B cell (primary cell): ENCODE data around the gene HTRA3. TPM values are rescaled to one million over a fixed set of nuclear protein-coding genes. Genes with fewer than 3 reads are reported as not detected.

Experiments used
- ATAC-seq: fragments of 200-7000 bp; cut with Tn5 transposase; one replicate; pipeline ENCODE4 v1.10.0; 2021; ENCODE audit warnings: low read depth, mild to moderate bottlenecking, moderate number of reproducible peaks, moderate library complexity
- CTCF ChIA-PET: fragments of 350-600 bp; sonication (Branson Sonifier 250); formaldehyde crosslinking; loops from one replicate; lab custom pipeline; 2021; ENCODE audit warnings: antibody characterized with exemption, inconsistent platforms; lab: Charles Lee
- POLR2A ChIA-PET: fragments of 350-600 bp; sonication (Branson Sonifier 250); formaldehyde crosslinking; loops from one replicate; lab custom pipeline; 2021; ENCODE audit warnings: antibody characterized with exemption; lab: Charles Lee
- DNase-seq: peaks from one replicate; pipeline ENCODE4 v3.0.0; 2013
- H2AFZ ChIP-seq: 2 replicates; pipeline ENCODE4 v1.6.1; 2012; ENCODE audit warnings: mild to moderate bottlenecking, low read depth, low read length; ENCODE audit not compliant: insufficient read depth, poor library complexity, severe bottlenecking
- H3K27ac ChIP-seq, 2 donors: 1 replicate in 1 of 2; 2 replicates in 1 of 2; pipeline ENCODE4 v1.5.1; 2012 to 2013; ENCODE audit warnings: low read length in 2 of 2, mild to moderate bottlenecking in 2 of 2, moderate library complexity in 1 of 2
- H3K27me3 ChIP-seq, 4 experiments: fragments of 200-600 bp in 1 of 4; sonication (generic) in 1 of 4; replicated peaks in 1 of 4; 1 replicate in 2 of 4; 2 replicates in 2 of 4; pipeline versions ENCODE4 v1.6.1 to v1.7.0; 2013 to 2016; ENCODE audit warnings: low read length in 3 of 4, mild to moderate bottlenecking in 2 of 4, mixed read lengths in 1 of 4, moderate library complexity in 1 of 4; ENCODE audit not compliant: insufficient read depth in 4 of 4, control insufficient read depth in 3 of 4; ENCODE audit errors: control extremely low read depth in 1 of 4
- H3K36me3 ChIP-seq, 2 experiments: replicated peaks in 1 of 2; 1 replicate in 1 of 2; 2 replicates in 1 of 2; pipeline versions ENCODE4 v1.6.1 to v1.7.1; 2013; ENCODE audit warnings: low read length in 1 of 2; ENCODE audit not compliant: insufficient read depth in 2 of 2, control insufficient read depth in 1 of 2; ENCODE audit errors: control extremely low read depth in 1 of 2, extremely low read depth in 1 of 2
- H3K4me1 ChIP-seq, 2 donors: fragments of 200-600 bp in 1 of 2; sonication (generic) in 1 of 2; 1 replicate in 1 of 2; 2 replicates in 1 of 2; pipeline versions ENCODE4 v1.5.1 to v1.6.1; 2013 to 2017; ENCODE audit warnings: low read length in 2 of 2; ENCODE audit not compliant: control insufficient read depth in 2 of 2, insufficient read depth in 2 of 2
- H3K4me2 ChIP-seq: replicated peaks from 2 replicates; pipeline ENCODE3; 2012; ENCODE audit warnings: mild to moderate bottlenecking, low read depth, low read length; ENCODE audit not compliant: poor library complexity, severe bottlenecking
- H3K4me3 ChIP-seq, 5 experiments: fragments of 200-600 bp in 1 of 5; sonication (generic) in 1 of 5; 1 replicate in 3 of 5; 2 replicates in 2 of 5; pipeline versions ENCODE4 v1.5.1 to v1.7.0; 2011 to 2016; ENCODE audit warnings: low read length in 4 of 5, mild to moderate bottlenecking in 4 of 5, low read depth in 2 of 5, control low read depth in 1 of 5, moderate library complexity in 1 of 5; ENCODE audit not compliant: insufficient read depth in 1 of 5; ENCODE audit errors: control extremely low read depth in 1 of 5, extremely low read depth in 1 of 5
- H3K79me2 ChIP-seq: fragments of 200-600 bp; sonication (generic); one replicate; pipeline ENCODE4 v1.6.0; 2016; ENCODE audit warnings: low read length; ENCODE audit not compliant: control insufficient read depth, insufficient read depth
- H3K9ac ChIP-seq: fragments of 200-600 bp; sonication (generic); 2 replicates; pipeline ENCODE4 v1.6.1; 2017; ENCODE audit warnings: mild to moderate bottlenecking, low read length, moderate library complexity
- H3K9me3 ChIP-seq, 3 donors: one replicate each; pipeline versions ENCODE4 v1.6.1 to v1.7.1; 2013; ENCODE audit warnings: low read length in 2 of 3; ENCODE audit not compliant: control insufficient read depth in 2 of 3, insufficient read depth in 1 of 3; ENCODE audit errors: control extremely low read depth in 1 of 3
- H4K20me1 ChIP-seq: 2 replicates; pipeline ENCODE4 v1.6.0; 2012; ENCODE audit warnings: mild to moderate bottlenecking, low read length; ENCODE audit not compliant: insufficient read depth, control insufficient read depth, poor library complexity, severe bottlenecking
- H3K27ac Mint-ChIP-seq: one replicate; pipeline ENCODE4 v1.8.0; 2021; ENCODE audit warnings: mixed read lengths
- H3K27me3 Mint-ChIP-seq: one replicate; pipeline ENCODE4 v1.8.0; 2021; ENCODE audit warnings: mixed read lengths
- H3K4me1 Mint-ChIP-seq: one replicate; pipeline ENCODE4 v1.8.0; 2021; ENCODE audit warnings: mixed read lengths
- H3K4me3 Mint-ChIP-seq: one replicate; pipeline ENCODE4 v1.8.0; 2021; ENCODE audit warnings: mixed read lengths
- H3K9me3 Mint-ChIP-seq: one replicate; pipeline ENCODE4 v1.8.0; 2022; ENCODE audit warnings: mixed read lengths; ENCODE audit not compliant: insufficient read depth
- EZH2 ChIP-seq: IDR thresholded peaks from 2 replicates; pipeline ENCODE4 v1.6.1; 2012; ENCODE audit warnings: borderline replicate concordance, low read depth, mild to moderate bottlenecking, moderate library complexity, low read length; ENCODE audit not compliant: insufficient read depth, poor library complexity, severe bottlenecking
- WGBS: methylation state at CpG from one replicate; pipeline ENCODE4 v1.1.5; 2013; ENCODE audit warnings: missing lambda C conversion rate; ENCODE audit not compliant: insufficient coverage; 5-methylcytosine and 5-hydroxymethylcytosine counted together
- intact Hi-C: fragments of 100-400 bp; cut with micrococcal nuclease; formaldehyde crosslinking; loops from one replicate; pipeline ENCODE4 v1.10.0; 2022
- polyA plus RNA-seq: library from polyadenylated mRNA; depleted of rRNA; stranded (reverse); fragments of >200 nt; gene quantifications from 2 replicates; pipeline ENCODE4 v1.2.3, GENCODE V29; 2012
- total RNA-seq, 2 donors: library from RNA; stranded (reverse); fragments of 120-200 nt in 1 of 2; gene quantifications; 1 replicate in 1 of 2; 2 replicates in 1 of 2; pipeline versions ENCODE4 v1.2.3 to v1.2.4, GENCODE V29; 2013 to 2022
- TF ChIP-seq, protein P1 (sequence below): fragments of 200-600 bp; IDR thresholded peaks from one replicate; pipeline ENCODE4 v1.8.0; 2022; ENCODE audit warnings: antibody characterized with exemption, mild to moderate bottlenecking

The HTRA3 gene
- total and polyA plus RNA-seq, 2 donors (not counting 1 experiment from before 2014, with no cell fraction given), result not detected

DNA sequence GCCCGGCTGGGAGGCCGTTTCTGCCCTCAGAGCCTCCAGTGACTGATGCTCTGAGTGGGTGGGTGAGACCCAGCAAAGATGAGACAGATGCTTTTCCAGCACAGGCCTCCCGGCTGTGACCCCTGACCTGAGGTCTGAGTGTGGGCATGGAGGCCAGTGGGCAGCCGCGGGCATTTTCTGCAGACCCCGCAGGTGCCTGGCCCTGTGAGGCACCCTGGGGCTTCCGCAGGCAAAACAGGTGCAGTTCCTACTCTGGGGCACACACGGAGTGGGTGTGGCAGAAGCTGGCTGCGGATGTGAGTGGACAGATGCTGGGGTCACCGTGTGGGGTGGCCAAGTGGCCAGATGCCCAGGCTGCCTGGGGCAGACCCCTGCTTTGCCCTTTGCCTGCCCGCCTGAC, 14.8 kb downstream of the HTRA3 start:
- Histone ChIP-seq H3K27me3 (no peaks in the 10 kb centered on the region), H3K4me3 (no peak overlapping the region), H3K9me3 (no peaks in the 10 kb centered on the region), H3K9ac (no peak overlapping the region), H4K20me1 (no peaks in the 10 kb centered on the region), H3K27ac (no peak overlapping the region), H3K79me2 (no peaks in the 10 kb centered on the region), H3K36me3 (no peaks in the 10 kb centered on the region), H2AFZ (no peak overlapping the region), H3K4me1 (no peaks in the 10 kb centered on the region), H3K4me2 (no peak overlapping the region)
- Mint-ChIP-seq H3K4me3 (no peak overlapping the region), H3K27me3 (no peaks in the 10 kb centered on the region), H3K4me1 (no peaks in the 10 kb centered on the region), H3K27ac (no peak overlapping the region), H3K9me3 (no peaks in the 10 kb centered on the region)
- TF ChIP-seq EZH2, result no peak
- TF ChIP-seq, protein P1, sequence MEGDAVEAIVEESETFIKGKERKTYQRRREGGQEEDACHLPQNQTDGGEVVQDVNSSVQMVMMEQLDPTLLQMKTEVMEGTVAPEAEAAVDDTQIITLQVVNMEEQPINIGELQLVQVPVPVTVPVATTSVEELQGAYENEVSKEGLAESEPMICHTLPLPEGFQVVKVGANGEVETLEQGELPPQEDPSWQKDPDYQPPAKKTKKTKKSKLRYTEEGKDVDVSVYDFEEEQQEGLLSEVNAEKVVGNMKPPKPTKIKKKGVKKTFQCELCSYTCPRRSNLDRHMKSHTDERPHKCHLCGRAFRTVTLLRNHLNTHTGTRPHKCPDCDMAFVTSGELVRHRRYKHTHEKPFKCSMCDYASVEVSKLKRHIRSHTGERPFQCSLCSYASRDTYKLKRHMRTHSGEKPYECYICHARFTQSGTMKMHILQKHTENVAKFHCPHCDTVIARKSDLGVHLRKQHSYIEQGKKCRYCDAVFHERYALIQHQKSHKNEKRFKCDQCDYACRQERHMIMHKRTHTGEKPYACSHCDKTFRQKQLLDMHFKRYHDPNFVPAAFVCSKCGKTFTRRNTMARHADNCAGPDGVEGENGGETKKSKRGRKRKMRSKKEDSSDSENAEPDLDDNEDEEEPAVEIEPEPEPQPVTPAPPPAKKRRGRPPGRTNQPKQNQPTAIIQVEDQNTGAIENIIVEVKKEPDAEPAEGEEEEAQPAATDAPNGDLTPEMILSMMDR, result no peak
- ATAC-seq (no peak), DNase-seq (no peak)
- intact Hi-C loops, result no loop called here
- ChIA-PET POLR2A (no interaction called here), CTCF (no interaction called here)
- WGBS, result 90% methylated on average over 10 of the region's 11 CpGs

DNA sequence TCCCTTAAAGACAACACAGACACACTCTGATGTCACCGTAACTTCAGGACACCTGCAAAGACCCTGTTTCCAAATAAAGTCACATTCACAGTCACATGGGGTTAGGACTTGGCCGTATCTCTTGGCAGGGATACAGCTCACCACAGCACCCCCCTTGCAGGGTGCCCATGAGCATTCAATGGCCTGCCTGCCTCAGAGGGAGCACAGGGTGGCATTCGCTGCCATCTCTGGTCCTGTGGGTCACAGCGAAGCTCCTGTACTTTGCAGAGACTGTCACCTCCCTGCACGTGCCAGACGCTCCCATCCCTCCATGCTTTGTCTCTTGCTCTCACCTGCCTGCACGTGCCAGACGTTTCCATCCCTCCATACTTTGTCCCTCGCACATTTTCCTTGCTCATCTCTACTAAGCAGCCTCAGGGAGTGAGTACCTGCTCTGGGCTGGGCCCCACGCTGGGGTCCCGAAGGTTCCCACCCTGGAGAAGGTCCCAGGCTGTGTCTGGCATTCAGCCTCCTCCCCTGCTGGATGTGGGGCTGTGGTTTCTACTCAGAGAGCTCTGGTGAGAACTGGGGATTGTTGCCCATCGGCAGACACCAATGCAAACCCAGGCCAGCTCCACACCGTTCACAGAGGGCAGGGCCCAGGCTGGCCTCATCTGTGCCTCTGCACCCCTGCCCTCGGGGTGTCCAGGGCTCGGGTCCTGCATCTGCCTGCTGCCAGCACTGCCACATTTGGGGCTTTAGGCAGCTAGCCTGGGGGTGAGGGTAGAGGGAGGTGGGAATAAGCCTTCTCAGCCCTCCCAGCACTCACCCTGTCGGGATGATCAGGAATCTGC, 15.8 kb downstream of the HTRA3 start:
- ChIA-PET CTCF (no interaction called here), POLR2A (no interaction called here)
- no peaks in the 10 kb centered on the region for H3K4me1 ChIP-seq
- no peak overlapping the region for H3K9ac ChIP-seq
- Mint-ChIP-seq H3K4me3 (no peak overlapping the region), H3K9me3 (no peaks in the 10 kb centered on the region), H3K27me3 (no peaks in the 10 kb centered on the region), H3K27ac (no peak overlapping the region), H3K4me1 (no peaks in the 10 kb centered on the region)
- H3K79me2 ChIP-seq, result no peaks in the 10 kb centered on the region
- H3K27ac ChIP-seq, result no peak overlapping the region
- 89% methylated on average over 13 of the region's 16 CpGs for WGBS
- ATAC-seq (no peak), DNase-seq (no peak)
- H3K9me3 ChIP-seq, result no peaks in the 10 kb centered on the region
- H3K4me3 ChIP-seq, result no peak overlapping the region
- H3K27me3 ChIP-seq, result no peaks in the 10 kb centered on the region
- TF ChIP-seq EZH2, result no peak
- TF ChIP-seq, protein P1, result no peak
- H3K4me2 ChIP-seq, result no peak overlapping the region
- no peaks in the 10 kb centered on the region for H3K36me3 ChIP-seq
- intact Hi-C loops, result no loop called here
- H4K20me1 ChIP-seq, result no peaks in the 10 kb centered on the region
- no peak overlapping the region for H2AFZ ChIP-seq
